Neural cell (in vitro differentiated cells): ENCODE results near the gene PPP1R3D. TPM values are rescaled to one million over a fixed set of nuclear protein-coding genes. Genes with fewer than 3 reads are reported as not detected.
A peak's percentile ranks its signal among the peaks of the same experiment; 100 is the strongest.

ENCODE experiments used
- H2AFZ ChIP-seq: fragments of 200-600, 300-800 bp; sonication (generic), shearing (Covaris generic); 2 replicates; pipeline ENCODE4 v1.6.0; 2014; ENCODE audit warnings: low read depth, mild to moderate bottlenecking, antibody characterized with exemption, low read length, moderate library complexity
- H3F3A ChIP-seq: fragments of 200-600 bp; shearing (Covaris generic); 2 replicates; pipeline ENCODE4 v1.6.1; 2016; ENCODE audit warnings: mild to moderate bottlenecking, moderate library complexity, mixed read lengths, antibody characterized with exemption, low read length; ENCODE audit not compliant: insufficient read depth, poor library complexity, severe bottlenecking
- H3K27ac ChIP-seq: fragments of 200-600, 300-800 bp; sonication (generic), shearing (Covaris generic); 2 replicates; pipeline ENCODE4 v1.5.1; 2014; ENCODE audit warnings: mild to moderate bottlenecking, low read length, moderate library complexity
- H3K27me3 ChIP-seq: fragments of 300-800, 200-600 bp; sonication (generic), shearing (Covaris generic); 2 replicates; pipeline ENCODE4 v1.6.0; 2014; ENCODE audit warnings: mild to moderate bottlenecking, low read depth, low read length, moderate library complexity; ENCODE audit not compliant: insufficient read depth
- H3K36me3 ChIP-seq: fragments of 300-800, 200-600 bp; sonication (generic), shearing (Covaris generic); 2 replicates; pipeline ENCODE4 v1.5.1; 2014; ENCODE audit warnings: mild to moderate bottlenecking, antibody characterized with exemption, low read length, moderate library complexity; ENCODE audit not compliant: insufficient read depth
- H3K4me2 ChIP-seq: fragments of 300-800, 200-600 bp; sonication (generic), shearing (Covaris generic); 2 replicates; pipeline ENCODE4 v1.6.0; 2014; ENCODE audit warnings: mild to moderate bottlenecking, low read length
- H3K4me3 ChIP-seq: fragments of 300-800, 200-600 bp; sonication (generic), shearing (Covaris generic); 2 replicates; pipeline ENCODE4 v1.5.1; 2014; ENCODE audit warnings: mild to moderate bottlenecking, low read length, moderate library complexity
- H3K79me2 ChIP-seq: fragments of 200-600 bp; shearing (Covaris generic); replicated peaks from 2 replicates; pipeline ENCODE4 v1.6.0; 2014; ENCODE audit warnings: mild to moderate bottlenecking, low read length, moderate library complexity; ENCODE audit not compliant: insufficient read depth
- H3K9ac ChIP-seq: fragments of 300-800, 200-600 bp; sonication (generic), shearing (Covaris generic); 2 replicates; pipeline ENCODE4 v1.6.1; 2016; ENCODE audit warnings: mild to moderate bottlenecking, low read length, mixed read lengths
- H3K9me2 ChIP-seq: fragments of 200-600 bp; shearing (Covaris generic); 2 replicates; pipeline ENCODE4 v1.6.1; 2016; ENCODE audit warnings: mild to moderate bottlenecking, low read length, mixed read lengths; ENCODE audit not compliant: insufficient read depth
- H3K9me3 ChIP-seq: fragments of 200-600, 300-800 bp; sonication (generic), shearing (Covaris generic); 2 replicates; pipeline ENCODE4 v1.6.1; 2016; ENCODE audit warnings: mild to moderate bottlenecking, mixed run types, low read length, moderate library complexity, mixed read lengths
- H4K20me1 ChIP-seq: fragments of 200-600 bp; shearing (Covaris generic); 2 replicates; pipeline ENCODE4 v1.6.1; 2016; ENCODE audit warnings: mild to moderate bottlenecking, mixed run types; ENCODE audit not compliant: insufficient read depth
- CTCF ChIP-seq: fragments of 450-650 bp; IDR thresholded peaks from 2 replicates; pipeline ENCODE4 v1.5.1; 2014; ENCODE audit warnings: antibody characterized with exemption, mild to moderate bottlenecking, moderate library complexity; ENCODE audit not compliant: poor library complexity, severe bottlenecking
- EP300 ChIP-seq: fragments of 450-650 bp; conservative IDR thresholded peaks from 2 replicates; pipeline ENCODE4 v1.6.1; 2014; ENCODE audit warnings: antibody characterized with exemption, mild to moderate bottlenecking, moderate library complexity; ENCODE audit not compliant: poor library complexity, severe bottlenecking
- EZH2 ChIP-seq: fragments of 200-600, 300-800 bp; shearing (Covaris generic), sonication (generic); IDR thresholded peaks from 2 replicates; pipeline ENCODE4 v1.6.1; 2014; ENCODE audit warnings: antibody characterized with exemption, low read length, borderline replicate concordance, mild to moderate bottlenecking; ENCODE audit not compliant: insufficient read depth, poor library complexity, severe bottlenecking
- MXI1 ChIP-seq: fragments of 450-650 bp; conservative IDR thresholded peaks from 2 replicates; pipeline ENCODE4 v1.6.1; 2014; ENCODE audit warnings: antibody characterized with exemption, mild to moderate bottlenecking; ENCODE audit not compliant: poor library complexity, severe bottlenecking
- POLR2AphosphoS5 ChIP-seq: IDR thresholded peaks from 2 replicates; pipeline ENCODE4 v1.6.1; 2012
- RAD21 ChIP-seq: fragments of 450-650 bp; conservative IDR thresholded peaks from 2 replicates; pipeline ENCODE4 v1.6.1; 2014; ENCODE audit warnings: antibody characterized with exemption, mild to moderate bottlenecking, moderate library complexity
- REST ChIP-seq: IDR thresholded peaks from 2 replicates; pipeline ENCODE4 v1.6.1; 2012; ENCODE audit warnings: borderline replicate concordance
- SMC3 ChIP-seq: fragments of 450-650 bp; conservative IDR thresholded peaks from 2 replicates; pipeline ENCODE4 v1.6.1; 2014; ENCODE audit warnings: antibody characterized with exemption, mild to moderate bottlenecking, moderate library complexity; ENCODE audit not compliant: poor library complexity
- TAF1 ChIP-seq: IDR thresholded peaks from 2 replicates; pipeline ENCODE4 v1.6.1; 2012; ENCODE audit warnings: low read depth
- polyA plus RNA-seq: library from polyadenylated mRNA; depleted of rRNA; stranded (reverse); fragments of >200 nt; gene quantifications from 2 replicates; pipeline ENCODE4 v1.2.3, GENCODE V29; 2014

The PPP1R3D gene
- polyA plus RNA-seq, 1 donor from 2014 or later = 1.6 TPM

GRCh38 chr20:59944726-59945125, 4.6 kb upstream of the PPP1R3D start:
- Histone ChIP-seq H3K9me2 (no peaks in the 10 kb centered on the region), H3K4me3 (no peak overlapping the region), H4K20me1 (no peaks in the 10 kb centered on the region), H2AFZ (no peak overlapping the region), H3K79me2 (no peaks in the 10 kb centered on the region), H3K27ac (no peak overlapping the region), H3F3A (peaks cover 7% of the 10 kb centered on the region), H3K9ac (no peak overlapping the region), H3K9me3 (no peaks in the 10 kb centered on the region), H3K27me3 (no peaks in the 10 kb centered on the region), H3K36me3 (no peaks in the 10 kb centered on the region), H3K4me2 (no peak overlapping the region)
- TF ChIP-seq RAD21 (no peak), POLR2AphosphoS5 (no peak), MXI1 (no peak), CTCF (no peak)

- peak overlapping the region; percentile 90 for H3K27ac ChIP-seq
- H3K4me2 ChIP-seq = peak overlapping the region; percentile 98
- H4K20me1 ChIP-seq = no peaks in the 10 kb centered on the region
- TF ChIP-seq RAD21 (no peak), REST (no peak), MXI1 (no peak), SMC3 (no peak), EZH2 (no peak), EP300 (no peak), TAF1 (no peak), POLR2AphosphoS5 (no peak), CTCF (no peak)
- H3K36me3 ChIP-seq = no peaks in the 10 kb centered on the region
- H2AFZ ChIP-seq = no peak overlapping the region
- H3K27me3 ChIP-seq = no peaks in the 10 kb centered on the region
- no peaks in the 10 kb centered on the region for H3K9me2 ChIP-seq
- peak overlapping the region; percentile 79 for H3K4me3 ChIP-seq
- peaks cover 7% of the 10 kb centered on the region for H3F3A ChIP-seq
- no peaks in the 10 kb centered on the region for H3K79me2 ChIP-seq
- H3K9ac ChIP-seq = peak overlapping the region; percentile 81
- H3K9me3 ChIP-seq = no peaks in the 10 kb centered on the region
These were observed 2.1 kb upstream of the PPP1R3D start for GRCh38 chr20:59942245-59942644.
